GM23248 (cell line): ENCODE measurements around the gene HMG20A.

Source experiments
- EZH2 ChIP-seq: fragments of 200-600 bp; sonication (generic); IDR thresholded peaks from 2 replicates; pipeline ENCODE4 v1.6.1; 2018; ENCODE audit warnings: antibody characterized with exemption, mild to moderate bottlenecking; ENCODE audit not compliant: insufficient read depth, poor library complexity, severe bottlenecking
- EZH2phosphoT487 ChIP-seq: fragments of 200-600 bp; sonication (generic); IDR thresholded peaks from 2 replicates; pipeline ENCODE4 v1.6.1; 2018; ENCODE audit warnings: antibody characterized with exemption, moderate library complexity, mild to moderate bottlenecking, low read depth; ENCODE audit not compliant: insufficient read depth

GRCh38 chr15:77468896-77469295, 48.2 kb downstream of the HMG20A start:
- no peak for TF ChIP-seq EZH2
- no peak for TF ChIP-seq EZH2phosphoT487
